ENCODE data around the gene GOLPH3L.
A peak's percentile ranks its signal among the peaks of the same experiment; 100 is the strongest.
"Not testable (repeated sequence)": the region's sequence is repeated elsewhere in the genome, so short reads cannot be mapped to it uniquely, and the experiment has no call there.

GOLPH3L gene

DNA sequence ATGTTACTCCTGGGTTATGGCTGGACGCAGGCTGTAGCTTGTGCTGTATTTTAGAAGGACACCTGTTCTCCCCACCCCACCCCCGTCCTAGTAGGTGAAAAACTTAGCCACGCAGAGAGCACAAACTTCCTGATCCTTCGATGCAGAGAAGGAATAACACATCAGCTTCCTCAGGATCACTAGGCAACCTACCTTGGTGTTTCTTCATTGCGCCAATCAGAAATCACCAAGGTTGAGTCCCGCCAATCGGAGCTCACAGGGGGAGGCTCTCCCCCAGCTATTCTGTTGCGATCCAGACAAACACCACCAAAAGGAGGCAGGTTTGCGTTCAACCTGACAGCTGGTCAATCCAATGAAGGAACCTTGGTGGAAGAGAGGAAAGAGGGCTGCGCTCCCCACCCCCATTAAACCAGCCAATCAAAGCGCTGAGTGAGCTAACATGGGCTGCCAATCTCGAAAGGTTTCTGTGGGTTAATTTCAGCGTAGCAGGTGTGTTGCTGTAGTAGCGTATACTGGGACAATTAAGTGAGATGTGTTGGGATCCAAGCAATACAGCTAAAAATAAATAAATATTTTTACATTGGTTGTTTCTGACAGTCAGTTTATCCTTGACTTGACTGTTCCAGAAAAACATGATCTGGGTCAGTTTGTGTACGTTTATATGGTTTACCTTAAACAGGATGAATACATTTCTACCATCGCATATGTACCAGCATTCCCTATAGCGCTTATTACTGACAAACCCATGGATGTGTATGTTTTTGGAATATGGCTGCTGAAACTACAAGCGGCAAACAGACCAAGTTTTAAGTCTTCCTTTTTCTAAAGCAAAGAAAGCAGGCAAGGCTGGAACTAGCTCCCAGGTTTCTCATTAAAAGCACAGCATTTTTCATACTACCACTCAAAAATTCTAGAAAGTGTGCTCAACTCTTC lies at the start of gene GOLPH3L:
Gene GOLPH3L, minus strand, starts transcription at position 160 of the 933 bp plus-strand sequence. CDS start 2,316 bp downstream, outside the sequence.
- peak; percentile 68 to 80 for DNase-seq (ENCODE audit: low read depth in 2 of 2)

GRCh38 chr1:150730130-150730721 lies 33.3 kb upstream of the GOLPH3L start:
- no peak for DNase-seq (ENCODE audit: low read depth in 2 of 2)

- DNase-seq (ENCODE audit: low read depth in 2 of 2), result no peak
Observed at GRCh38 chr1:150724336-150724735, 27.4 kb upstream of the GOLPH3L start.

DNA sequence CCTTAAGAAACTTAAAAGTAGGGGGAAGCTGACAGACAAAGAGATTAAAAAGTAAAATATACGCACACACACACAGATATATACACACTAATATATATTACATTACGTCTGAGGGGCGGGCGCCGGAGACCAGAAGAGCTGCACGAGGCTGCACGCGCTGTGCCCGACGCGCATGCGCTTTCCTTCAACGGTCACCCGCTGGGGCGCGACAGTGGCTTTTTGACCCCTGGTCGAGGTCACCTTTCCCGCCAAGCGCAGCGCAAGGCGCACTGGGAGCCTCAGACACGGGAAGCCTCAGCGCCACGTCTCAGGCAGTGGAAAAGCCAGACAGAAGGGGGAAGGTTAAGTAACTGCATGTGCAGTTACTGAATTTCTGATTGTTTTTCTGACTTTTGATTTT lies 23.7 kb upstream of the GOLPH3L start, which contains the start of gene HORMAD1:
Gene HORMAD1, minus strand, starts transcription at position 193 of the 400 bp plus-strand sequence. CDS start 1,390 bp downstream, outside the sequence.
- no peak for DNase-seq (ENCODE audit: low read depth in 2 of 2)

- no peak for DNase-seq (ENCODE audit: low read depth in 2 of 2)
Observed at GRCh38 chr1:150720098-150720497, 23.1 kb upstream of the GOLPH3L start.

DNA sequence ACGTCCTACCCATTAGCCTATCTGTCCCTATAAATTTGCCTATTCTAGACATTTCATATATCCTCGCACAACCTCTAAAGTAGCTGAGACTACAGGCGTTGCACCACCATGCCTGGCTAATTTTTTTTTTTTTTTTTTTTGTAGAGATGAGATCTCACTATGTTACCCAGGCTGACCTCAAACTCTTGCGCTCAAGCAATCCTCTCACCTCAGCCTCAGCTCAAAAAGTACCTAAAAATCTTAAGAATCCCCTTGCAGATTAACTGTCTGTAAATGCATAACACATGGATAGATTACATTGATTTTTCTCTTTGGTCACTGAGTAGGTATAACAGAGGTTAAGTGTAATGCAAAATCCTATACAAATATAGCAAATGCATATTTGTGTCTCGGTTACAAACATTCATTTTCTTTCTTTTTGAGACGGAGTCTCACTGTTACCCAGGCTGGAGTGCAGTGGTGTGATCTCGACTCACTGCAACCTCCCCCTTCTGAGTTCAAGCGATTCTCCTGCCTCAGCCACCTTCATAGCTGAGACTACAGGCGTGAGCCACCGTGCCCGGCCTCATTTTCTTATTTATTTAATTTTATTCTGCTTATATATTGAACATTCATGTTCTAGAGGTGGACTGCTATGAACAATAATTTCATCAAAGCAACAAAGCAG lies 21.4 kb upstream of the GOLPH3L start:
- no peak for DNase-seq (ENCODE audit: low read depth in 2 of 2)

GRCh38 chr1:150709031-150709430 lies 12.1 kb upstream of the GOLPH3L start:
- not testable (repeated sequence) for DNase-seq (ENCODE audit: low read depth in 2 of 2)

DNA sequence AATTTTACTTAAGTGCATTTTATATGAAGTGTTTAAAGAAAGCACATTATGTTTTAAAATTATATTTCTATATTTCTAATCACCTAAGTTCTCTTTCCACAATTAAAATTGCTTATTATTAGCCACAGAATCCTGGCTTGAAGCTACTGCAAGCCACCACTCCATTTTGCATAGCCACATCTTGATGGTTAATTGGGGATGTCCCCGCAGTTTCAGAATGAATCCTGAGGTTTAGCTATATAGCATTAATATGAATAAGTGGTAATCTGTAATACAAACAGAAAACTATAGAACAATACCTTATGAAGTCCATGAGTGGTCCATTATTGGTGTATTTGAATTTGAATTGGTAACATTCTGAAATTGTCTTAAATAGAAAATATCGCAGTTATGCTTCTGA lies 11.6 kb upstream of the GOLPH3L start:
- no peak for DNase-seq (ENCODE audit: low read depth in 2 of 2)

DNA sequence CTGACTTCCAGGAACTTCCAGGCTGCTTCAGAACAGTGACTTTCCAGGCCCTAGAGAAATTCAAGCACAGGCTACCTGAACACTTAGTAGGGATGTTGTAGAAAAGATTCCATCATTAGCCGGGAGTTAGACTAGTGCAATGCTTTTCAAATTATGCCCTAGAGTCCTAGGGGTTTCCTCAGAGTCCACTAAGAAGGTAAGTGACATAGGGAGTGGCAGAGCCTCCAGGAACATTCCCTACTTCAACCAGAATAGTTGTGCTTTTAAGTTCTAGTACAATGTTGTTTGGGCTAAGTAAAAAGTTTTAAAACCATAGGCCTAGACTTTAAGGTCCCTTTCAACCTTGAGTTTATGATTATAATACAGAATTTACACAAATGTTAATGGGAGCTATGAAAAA lies 9.1 kb upstream of the GOLPH3L start:
- no peak for DNase-seq (ENCODE audit: low read depth in 2 of 2)

DNA sequence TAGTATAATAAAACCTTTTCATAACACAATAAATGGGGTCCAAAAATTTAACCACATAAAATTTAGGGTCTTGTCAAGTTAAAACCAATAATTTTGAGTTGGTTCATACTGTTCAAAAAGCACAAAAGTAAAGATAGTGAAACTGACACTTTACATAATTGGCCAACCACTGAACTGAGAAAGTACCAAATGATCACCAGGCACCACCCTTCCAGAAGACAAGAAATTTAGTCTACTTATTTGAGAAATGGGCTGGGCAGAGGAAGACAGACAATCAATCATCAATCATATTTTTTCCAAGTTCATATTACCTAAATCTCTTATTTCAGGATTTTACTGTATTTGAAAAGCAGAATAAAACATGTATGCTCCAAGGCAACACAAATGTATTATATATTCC lies 6.5 kb upstream of the GOLPH3L start:
- DNase-seq (ENCODE audit: low read depth in 2 of 2), result no peak

DNA sequence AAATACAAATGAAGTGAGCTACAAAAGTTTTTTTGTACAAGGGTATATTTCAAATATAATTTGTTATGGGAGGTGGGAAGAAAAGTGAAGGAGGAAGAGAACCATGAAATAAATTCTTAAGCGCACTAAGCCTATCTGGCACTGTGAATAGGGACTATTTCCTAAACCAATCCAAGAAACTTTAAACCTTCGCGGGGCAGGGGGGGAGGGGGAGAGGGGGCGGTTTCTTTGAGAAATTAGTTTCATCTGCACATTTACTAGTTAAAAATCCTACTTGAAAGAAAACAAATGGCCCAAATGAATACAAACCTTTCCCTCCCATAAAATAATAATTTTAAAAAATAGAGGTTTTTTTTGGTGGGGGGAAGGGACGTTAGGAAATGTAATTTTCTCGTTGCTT lies 364 bp downstream of the GOLPH3L start:
- DNase-seq (ENCODE audit: low read depth in 2 of 2), result no peak

DNA sequence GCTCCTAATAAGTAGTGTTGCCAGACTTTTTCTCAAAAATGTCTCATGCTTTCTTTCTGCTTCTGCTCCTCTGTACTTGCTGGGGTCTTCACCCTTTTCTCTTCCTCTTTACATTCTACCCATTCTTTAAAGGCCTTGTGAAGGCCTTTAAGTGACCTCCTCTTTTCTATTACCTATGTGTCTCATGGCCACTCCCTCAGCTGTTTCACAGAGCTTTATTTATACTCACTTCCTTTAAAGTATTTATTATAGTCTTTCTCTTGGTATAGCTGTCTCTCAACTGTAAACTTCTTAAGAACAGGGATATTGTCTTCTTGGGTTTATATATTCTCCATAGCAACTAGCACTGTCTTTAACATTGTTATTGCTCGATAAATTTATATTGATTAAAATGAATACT lies 792 bp downstream of the GOLPH3L start:
- DNase-seq (ENCODE audit: low read depth in 2 of 2), result no peak

DNA sequence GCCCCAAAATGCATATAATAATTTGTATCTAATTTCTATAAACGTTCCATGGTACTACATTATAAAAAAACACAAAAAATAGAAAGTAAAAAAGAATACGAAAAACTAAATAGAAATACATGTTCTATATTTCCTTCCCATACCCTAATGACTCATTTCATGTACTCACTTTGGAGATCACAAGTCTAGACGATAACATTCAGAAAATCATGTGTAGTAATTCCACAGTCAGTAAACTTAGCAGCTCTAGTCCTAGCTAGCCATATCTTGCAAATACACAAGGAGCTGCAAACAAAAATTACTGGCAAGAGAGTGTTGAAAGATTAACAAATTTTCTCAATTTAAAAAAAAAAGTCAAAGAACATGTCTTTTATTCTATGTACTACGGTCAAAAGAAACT lies 1.4 kb downstream of the GOLPH3L start:
- no peak for DNase-seq (ENCODE audit: low read depth in 2 of 2)

DNA sequence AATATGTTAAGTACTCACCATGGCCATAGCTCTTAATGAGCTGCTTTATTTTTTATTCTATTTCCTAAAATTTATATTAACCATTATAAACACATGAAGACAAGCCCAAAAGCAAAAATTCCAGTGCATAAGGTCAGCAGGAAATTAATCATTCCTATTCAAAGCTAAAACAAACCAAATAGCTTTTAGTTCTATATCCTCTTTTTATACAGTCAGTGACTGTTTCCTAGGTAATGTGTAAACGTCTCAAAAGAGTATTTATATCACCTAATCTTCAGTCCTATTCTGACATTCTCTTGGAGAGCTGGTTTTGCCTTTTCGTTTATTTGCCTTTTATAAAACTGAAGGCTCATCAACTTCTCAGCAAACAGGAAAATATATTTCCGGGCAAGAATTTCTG lies 4.2 kb downstream of the GOLPH3L start:
- DNase-seq (ENCODE audit: low read depth in 2 of 2), result no peak

GRCh38 chr1:150688763-150689162 lies 8.2 kb downstream of the GOLPH3L start:
- DNase-seq (ENCODE audit: low read depth in 2 of 2), result no peak

DNA sequence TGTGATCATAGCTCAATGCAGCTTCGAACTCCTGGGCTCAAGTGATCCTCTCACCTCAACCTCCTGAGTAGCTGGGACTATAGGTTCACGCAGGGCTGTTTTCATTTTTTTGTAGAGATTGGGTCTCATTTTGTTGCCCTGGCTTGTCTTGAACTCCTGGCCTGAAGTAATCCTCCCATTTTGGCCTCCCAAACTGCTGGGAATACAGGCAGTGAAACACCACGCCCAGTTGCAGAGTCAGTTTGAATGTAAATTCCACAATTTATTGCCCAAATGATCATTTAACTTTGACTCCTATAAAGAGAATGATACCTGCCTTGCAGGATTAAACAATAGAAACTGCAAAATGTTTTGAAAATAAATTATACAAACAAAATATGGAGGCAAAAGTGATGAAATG lies 10.7 kb downstream of the GOLPH3L start:
- DNase-seq (ENCODE audit: low read depth in 2 of 2), result no peak

DNA sequence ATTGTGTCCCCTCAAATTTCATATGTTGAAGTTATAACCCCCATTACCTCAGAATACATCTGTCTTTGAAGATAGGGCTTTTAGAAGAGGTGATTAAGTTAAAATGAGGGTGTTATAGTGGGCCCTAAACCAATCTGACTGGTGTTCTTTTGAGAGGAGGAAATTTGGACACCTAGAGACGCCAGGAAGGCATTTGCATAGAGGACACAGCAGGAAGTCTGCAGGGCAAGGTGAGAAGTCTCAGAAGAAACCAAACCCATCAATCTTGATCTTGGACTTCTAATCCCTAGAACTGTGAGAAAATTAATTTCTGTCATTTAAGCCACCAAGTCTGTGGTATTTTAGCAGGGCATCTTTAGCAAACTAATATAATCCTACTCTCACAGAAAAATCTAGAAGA lies 13.0 kb downstream of the GOLPH3L start:
- DNase-seq (ENCODE audit: low read depth in 2 of 2), result no peak

DNA sequence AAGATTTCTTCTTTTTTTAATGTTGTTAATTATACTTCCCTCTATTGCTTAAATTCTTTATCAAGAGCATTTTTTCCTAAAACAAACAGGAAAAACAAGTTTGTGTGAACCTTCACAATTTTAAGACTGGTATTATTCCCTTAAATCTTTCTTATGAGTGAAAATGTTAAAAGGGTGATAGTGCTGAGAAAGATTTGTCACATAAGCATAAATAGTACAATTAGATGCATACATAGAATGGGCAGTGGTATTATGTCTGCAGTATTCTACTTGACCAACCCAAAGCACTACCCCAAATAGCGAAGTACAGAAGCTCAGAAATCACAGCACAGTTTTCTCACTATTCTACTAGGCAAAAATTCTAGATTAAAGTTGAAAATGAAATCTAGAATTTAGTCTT lies 18.0 kb downstream of the GOLPH3L start:
- no peak for DNase-seq (ENCODE audit: low read depth in 2 of 2)

DNA sequence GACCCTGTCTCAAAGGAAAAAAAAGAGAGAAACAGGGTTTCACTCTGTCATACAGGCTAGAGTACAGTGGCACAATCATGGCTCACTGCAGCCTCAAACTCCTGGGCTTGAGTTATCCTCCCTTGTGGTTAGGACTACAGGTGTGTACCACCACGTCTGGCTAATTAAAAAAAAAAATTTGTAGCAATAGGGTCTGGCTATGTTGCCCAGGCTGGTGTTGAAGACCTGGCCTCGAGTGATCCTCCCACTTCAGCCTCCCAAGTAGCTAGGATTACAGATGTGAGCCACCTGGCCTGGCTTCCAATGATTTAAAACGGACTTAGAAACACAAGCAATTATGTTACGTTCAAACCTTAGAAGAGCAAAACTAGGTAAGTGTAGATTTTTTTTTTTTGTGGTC lies 22.1 kb downstream of the GOLPH3L start:
- no peak for DNase-seq (ENCODE audit: low read depth in 2 of 2)

DNA sequence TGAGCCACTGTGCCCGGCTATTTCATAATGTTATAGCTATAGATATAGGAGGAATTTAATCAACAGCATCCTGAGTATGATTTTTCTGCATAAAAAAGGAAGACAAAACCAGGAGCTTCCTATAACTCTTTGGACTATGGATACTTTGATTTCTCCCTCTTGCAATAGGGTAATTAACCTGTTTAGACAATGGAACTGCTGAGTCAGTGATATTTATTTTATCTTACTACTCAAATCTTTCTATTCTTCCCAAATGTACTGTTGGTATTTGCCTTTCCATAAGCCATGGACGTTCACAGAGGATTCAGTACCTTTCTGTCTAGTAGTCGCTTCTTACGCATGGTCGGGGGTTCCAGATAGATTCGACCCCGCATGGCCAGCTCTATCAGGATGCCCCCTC lies 33.6 kb downstream of the GOLPH3L start:
- no peak for DNase-seq (ENCODE audit: low read depth in 2 of 2)

- no peak for DNase-seq (ENCODE audit: low read depth in 2 of 2)
Observed at GRCh38 chr1:150662811-150663210, 34.1 kb downstream of the GOLPH3L start.

DNA sequence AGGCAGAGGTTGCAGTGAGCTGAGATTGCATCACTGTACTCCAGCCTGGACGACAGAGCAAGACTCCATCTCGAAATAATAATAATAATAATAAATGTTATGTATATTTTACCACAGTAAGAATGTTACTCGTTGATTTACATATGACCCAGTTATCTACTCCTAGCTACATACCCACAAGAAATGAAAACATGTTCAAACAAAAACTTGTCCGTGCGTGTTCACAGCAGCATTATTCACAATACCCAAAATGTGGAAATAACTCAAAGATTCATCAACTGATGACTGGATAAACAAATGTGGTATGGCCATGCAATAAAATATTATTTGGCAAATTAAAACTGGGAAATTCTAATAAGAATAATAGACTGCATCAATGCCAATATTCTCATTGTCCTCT lies 35.8 kb downstream of the GOLPH3L start:
- DNase-seq (ENCODE audit: low read depth in 2 of 2), result no peak

GRCh38 chr1:150660584-150660983 lies 36.4 kb downstream of the GOLPH3L start:
- DNase-seq (ENCODE audit: low read depth in 2 of 2), result no peak
